Testis (tissue), 3 donors: ENCODE data around the gene KIR3DL1. TPM values are rescaled to one million over a fixed set of nuclear protein-coding genes. Genes with fewer than 3 reads are reported as not detected.
"Not testable (repeated sequence)": the region's sequence is repeated elsewhere in the genome, so short reads cannot be mapped to it uniquely, and the experiment has no call there.

ENCODE experiments used
- DNase-seq: peaks from one replicate; pipeline ENCODE4 v3.0.0-alpha.2; 2019
- H3K27ac ChIP-seq, 2 donors: fragments of 200-600 bp; sonication (generic); one replicate each; pipeline ENCODE4 v1.5.1; 2019
- H3K27me3 ChIP-seq: fragments of 200-600 bp; sonication (generic); one replicate; pipeline ENCODE4 v1.5.1; 2019
- H3K36me3 ChIP-seq: fragments of 200-600 bp; sonication (generic); one replicate; pipeline ENCODE4 v1.5.1; 2017; ENCODE audit warnings: low read depth; ENCODE audit errors: missing control alignments
- H3K4me1 ChIP-seq: fragments of 200-600 bp; sonication (generic); one replicate; pipeline ENCODE4 v1.5.1; 2019
- H3K4me3 ChIP-seq, 2 donors: fragments of 200-600 bp; sonication (generic); one replicate each; pipeline ENCODE4 v1.5.1; 2017 to 2019
- H3K9me3 ChIP-seq: fragments of 200-600 bp; sonication (generic); one replicate; pipeline ENCODE4 v1.5.1; 2017
- POLR2A ChIP-seq: fragments of 450-650 bp; IDR thresholded peaks from one replicate; pipeline ENCODE4 v1.6.1; 2017; ENCODE audit warnings: antibody characterized with exemption, mild to moderate bottlenecking, moderate library complexity
- WGBS, 2 donors: methylation state at CpG; one replicate each; pipeline ENCODE4 v1.1.5; 2018; 5-methylcytosine and 5-hydroxymethylcytosine counted together
- intact Hi-C: fragments of 100-400 bp; cut with DNase I; formaldehyde crosslinking; loops from one replicate; pipeline ENCODE4 v1.15.1; 2023; ENCODE audit warnings: low total_unique reads
- polyA plus RNA-seq: library from polyadenylated mRNA; stranded (reverse); fragments of 350-450 nt; fragmentation: Illumina TruSeq; extraction: RNeasy Lipid Tissue Mini Kit (QIAGEN cat#74804); gene quantifications from one replicate; pipeline ENCODE4 v1.2.3, GENCODE V29; 2014; ENCODE audit warnings: low read depth, low replicate concordance; ENCODE audit not compliant: insufficient read depth
- total RNA-seq, 2 donors: library from RNA; depleted of rRNA; stranded (reverse); fragments of >200 nt; gene quantifications; one replicate each; pipeline ENCODE4 v1.2.3, GENCODE V29; 2016
- TF ChIP-seq, protein P1 (sequence below), 3 experiments: fragments of 450-650 bp in 2 of 3; fragments of 200-600 bp in 1 of 3; sonication (generic) in 1 of 3; IDR thresholded peaks; one replicate each; pipeline ENCODE4 v1.5.1; 2016 to 2019; ENCODE audit warnings: antibody characterized with exemption in 3 of 3, mild to moderate bottlenecking in 2 of 3, moderate library complexity in 1 of 3

KIR3DL1 gene
- total and polyA plus RNA-seq, 3 donors from 2014 or later, result not detected

DNA sequence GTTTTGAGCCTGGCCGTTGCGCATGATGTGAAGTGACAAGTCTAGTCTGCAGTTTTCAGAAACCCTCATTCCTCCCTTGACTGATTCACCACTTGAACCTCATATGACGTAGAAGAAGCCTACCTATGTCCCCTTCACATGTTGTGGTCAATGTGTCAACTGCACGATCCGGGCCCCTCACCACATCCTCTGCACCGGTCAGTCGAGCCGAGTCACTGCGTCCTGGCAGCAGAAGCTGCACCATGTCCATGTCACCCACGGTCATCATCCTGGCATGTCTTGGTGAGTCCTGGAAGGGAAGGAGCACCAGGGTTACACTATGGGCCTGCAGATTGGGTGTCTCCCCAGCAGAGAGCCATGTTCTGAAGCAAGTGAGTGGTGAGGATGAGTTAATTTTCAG lies 12.9 kb upstream of the KIR3DL1 start, which contains the start of gene KIR2DL4:
TSS of gene KIR2DL4 (plus strand) at position 201 of the 400 bp plus-strand sequence. CDS start at position 243, 42 bp downstream.
- 88 to 90% methylated on average over 9 to 10 of the region's 10 CpGs for WGBS, 2 donors
- TF ChIP-seq, protein P1, sequence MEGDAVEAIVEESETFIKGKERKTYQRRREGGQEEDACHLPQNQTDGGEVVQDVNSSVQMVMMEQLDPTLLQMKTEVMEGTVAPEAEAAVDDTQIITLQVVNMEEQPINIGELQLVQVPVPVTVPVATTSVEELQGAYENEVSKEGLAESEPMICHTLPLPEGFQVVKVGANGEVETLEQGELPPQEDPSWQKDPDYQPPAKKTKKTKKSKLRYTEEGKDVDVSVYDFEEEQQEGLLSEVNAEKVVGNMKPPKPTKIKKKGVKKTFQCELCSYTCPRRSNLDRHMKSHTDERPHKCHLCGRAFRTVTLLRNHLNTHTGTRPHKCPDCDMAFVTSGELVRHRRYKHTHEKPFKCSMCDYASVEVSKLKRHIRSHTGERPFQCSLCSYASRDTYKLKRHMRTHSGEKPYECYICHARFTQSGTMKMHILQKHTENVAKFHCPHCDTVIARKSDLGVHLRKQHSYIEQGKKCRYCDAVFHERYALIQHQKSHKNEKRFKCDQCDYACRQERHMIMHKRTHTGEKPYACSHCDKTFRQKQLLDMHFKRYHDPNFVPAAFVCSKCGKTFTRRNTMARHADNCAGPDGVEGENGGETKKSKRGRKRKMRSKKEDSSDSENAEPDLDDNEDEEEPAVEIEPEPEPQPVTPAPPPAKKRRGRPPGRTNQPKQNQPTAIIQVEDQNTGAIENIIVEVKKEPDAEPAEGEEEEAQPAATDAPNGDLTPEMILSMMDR (IDR thresholded peaks at IDR 0.05), result no peak
- TF ChIP-seq POLR2A, result no peak
- no peak for DNase-seq

DNA sequence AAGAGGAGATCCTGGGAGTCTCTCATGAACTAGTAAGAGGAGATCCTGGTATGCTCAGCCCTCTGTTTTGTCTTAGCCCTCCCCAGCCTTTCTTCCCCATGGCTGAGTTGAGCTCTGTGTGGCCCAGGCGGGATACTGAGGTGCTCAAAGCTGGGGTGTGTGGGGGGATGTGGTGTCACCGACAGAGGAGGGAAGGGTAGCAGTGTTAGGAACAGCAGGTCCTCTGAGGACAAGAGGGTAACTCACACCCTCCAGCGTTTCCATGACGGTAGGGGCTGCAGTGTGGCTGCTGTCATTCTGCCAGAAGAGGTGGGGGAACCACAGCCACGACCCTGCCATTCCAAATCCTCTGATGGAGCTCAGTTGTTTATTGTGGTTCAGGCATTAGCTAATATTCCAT lies 12.2 kb upstream of the KIR3DL1 start:
- no peaks in the 10 kb centered on the region for H3K27me3 ChIP-seq
- 46 to 61% methylated on average over 4 to 5 of the region's 5 CpGs for WGBS, 2 donors
- H3K36me3 ChIP-seq, result no peaks in the 10 kb centered on the region
- H3K4me3 ChIP-seq, result no peak overlapping the region
- intact Hi-C loops, result no loop called here
- no peaks in the 10 kb centered on the region for H3K9me3 ChIP-seq
- DNase-seq, result no peak
- H3K27ac ChIP-seq, result no peak overlapping the region
- H3K4me1 ChIP-seq, result no peaks in the 10 kb centered on the region
- TF ChIP-seq POLR2A, result no peak
- TF ChIP-seq, protein P1 (IDR thresholded peaks at IDR 0.05), result no peak

More for the DNA sequence above, 12.9 kb upstream of the KIR3DL1 start, which contains the start of gene KIR2DL4:
- Histone ChIP-seq H3K9me3 (no peaks in the 10 kb centered on the region), H3K27me3 (no peaks in the 10 kb centered on the region), H3K4me3 (no peak within 1 kb of the TSS), H3K27ac (no peak within 1 kb of the TSS), H3K36me3 (no peaks in the 10 kb centered on the region), H3K4me1 (no peaks in the 10 kb centered on the region)
- intact Hi-C loops, result no loop called here

DNA sequence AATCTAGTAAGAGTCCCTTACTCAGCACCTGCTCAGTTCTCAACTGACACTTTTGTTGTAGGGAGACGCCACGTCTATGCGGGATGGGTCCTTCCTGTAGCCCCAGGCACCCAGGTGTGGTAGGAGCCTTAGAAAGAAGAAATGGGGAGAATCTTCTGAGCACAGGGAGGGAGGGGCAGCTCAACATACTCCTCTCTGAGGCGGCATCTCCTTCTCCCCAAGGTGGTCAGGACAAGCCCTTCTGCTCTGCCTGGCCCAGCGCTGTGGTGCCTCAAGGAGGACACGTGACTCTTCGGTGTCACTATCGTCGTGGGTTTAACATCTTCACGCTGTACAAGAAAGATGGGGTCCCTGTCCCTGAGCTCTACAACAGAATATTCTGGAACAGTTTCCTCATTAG lies 11.7 kb upstream of the KIR3DL1 start:
- no peaks in the 10 kb centered on the region for H3K9me3 ChIP-seq
- intact Hi-C loops, result no loop called here
- no peak for DNase-seq
- H3K27me3 ChIP-seq, result no peaks in the 10 kb centered on the region
- TF ChIP-seq, protein P1 (IDR thresholded peaks at IDR 0.05), result no peak
- no peak for TF ChIP-seq POLR2A
- H3K36me3 ChIP-seq, result no peaks in the 10 kb centered on the region
- WGBS, 2 donors, result 89 to 100% methylated on average over 3 to 10 of the region's 10 CpGs
- H3K4me3 ChIP-seq, result no peak overlapping the region
- no peak overlapping the region for H3K27ac ChIP-seq
- no peaks in the 10 kb centered on the region for H3K4me1 ChIP-seq

DNA sequence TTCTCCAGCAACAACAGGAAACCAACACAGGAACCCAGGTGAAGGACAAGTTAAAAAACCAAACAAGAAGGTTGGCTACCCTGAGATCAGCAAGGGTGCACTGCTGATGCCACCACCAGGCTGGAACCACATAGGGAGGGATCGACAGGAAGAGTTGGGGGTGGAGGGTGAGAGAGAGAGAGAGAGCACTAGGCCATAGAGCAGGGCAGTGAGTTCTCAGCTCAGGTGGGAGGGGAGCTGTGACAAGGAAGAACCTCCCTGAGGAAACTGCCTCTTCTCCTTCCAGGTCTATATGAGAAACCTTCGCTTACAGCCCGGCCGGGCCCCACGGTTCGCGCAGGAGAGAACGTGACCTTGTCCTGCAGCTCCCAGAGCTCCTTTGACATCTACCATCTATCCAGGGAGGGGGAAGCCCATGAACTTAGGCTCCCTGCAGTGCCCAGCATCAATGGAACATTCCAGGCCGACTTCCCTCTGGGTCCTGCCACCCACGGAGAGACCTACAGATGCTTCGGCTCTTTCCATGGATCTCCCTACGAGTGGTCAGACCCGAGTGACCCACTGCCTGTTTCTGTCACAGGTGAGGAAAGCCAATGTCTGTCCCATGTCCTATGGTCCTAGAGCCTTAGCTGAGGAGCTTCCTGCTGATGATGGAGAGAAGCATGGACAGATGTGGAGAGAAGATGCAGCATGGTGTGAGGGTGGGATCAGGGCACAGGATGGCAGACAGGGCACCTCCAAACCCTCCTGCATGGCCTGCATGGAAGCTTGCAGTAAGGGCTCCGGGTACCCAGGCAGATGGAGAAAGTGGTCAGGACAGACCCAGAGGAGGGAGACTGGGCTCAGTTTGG lies 10.4 kb upstream of the KIR3DL1 start:
- no peak overlapping the region for H3K27ac ChIP-seq
- intact Hi-C loops, result no loop called here
- DNase-seq, result no peak
- H3K4me1 ChIP-seq, result no peaks in the 10 kb centered on the region
- WGBS, 2 donors, result 83 to 85% methylated on average over 14 of the region's 14 CpGs
- no peaks in the 10 kb centered on the region for H3K36me3 ChIP-seq
- no peak overlapping the region for H3K4me3 ChIP-seq
- no peaks in the 10 kb centered on the region for H3K27me3 ChIP-seq
- H3K9me3 ChIP-seq, result no peaks in the 10 kb centered on the region
- TF ChIP-seq POLR2A, result no peak
- TF ChIP-seq, protein P1 (IDR thresholded peaks at IDR 0.05), result no peak

DNA sequence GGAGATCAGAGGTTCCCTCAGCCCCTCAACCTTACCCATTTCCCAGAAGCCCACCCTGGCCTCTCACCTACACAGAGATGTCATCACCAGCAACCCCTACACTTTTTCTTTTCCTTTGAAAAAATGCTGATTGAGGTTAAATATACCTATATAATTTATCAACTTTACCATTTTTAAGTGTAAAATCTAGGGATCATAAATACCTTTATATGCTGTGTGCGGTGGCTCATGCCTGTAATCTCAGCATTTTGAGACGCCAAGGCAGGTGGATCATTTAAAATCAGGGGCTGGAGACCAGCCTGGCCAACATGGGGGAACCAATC lies 9.8 kb upstream of the KIR3DL1 start:
- no peaks in the 10 kb centered on the region for H3K36me3 ChIP-seq
- H3K9me3 ChIP-seq, result no peaks in the 10 kb centered on the region
- no peaks in the 10 kb centered on the region for H3K27me3 ChIP-seq
- 78 to 86% methylated on average over 2 of the region's 2 CpGs for WGBS, 2 donors
- intact Hi-C loops, result no loop called here
- no peak overlapping the region for H3K4me3 ChIP-seq
- no peak for DNase-seq
- TF ChIP-seq, protein P1 (IDR thresholded peaks at IDR 0.05), result no peak
- TF ChIP-seq POLR2A, result no peak
- H3K4me1 ChIP-seq, result no peaks in the 10 kb centered on the region
- no peak overlapping the region for H3K27ac ChIP-seq

DNA sequence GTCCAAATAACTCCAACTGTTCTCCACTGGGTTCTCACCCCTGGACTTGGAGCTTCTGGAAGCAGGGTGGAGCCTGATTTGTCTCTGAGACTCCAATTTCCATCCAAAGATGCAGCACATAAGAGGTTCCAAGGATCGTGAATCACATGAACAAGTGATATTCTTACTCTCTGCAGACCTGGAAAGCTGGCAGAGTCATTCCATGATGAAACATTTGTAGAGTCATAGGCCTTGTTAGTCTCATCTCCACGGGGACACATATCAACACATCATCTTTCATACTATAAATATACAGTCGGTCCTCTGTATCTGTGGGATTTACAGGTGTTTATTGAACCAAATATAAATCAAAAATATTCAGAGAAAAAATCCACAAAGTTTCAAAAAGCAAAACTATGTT lies 1.7 kb upstream of the KIR3DL1 start:
- H3K4me3 ChIP-seq, intact Hi-C loops, H3K27ac ChIP-seq, DNase-seq, H3K27me3 ChIP-seq, H3K9me3 ChIP-seq, H3K36me3 ChIP-seq, H3K4me1 ChIP-seq: not testable (repeated sequence)
- WGBS, 2 donors, result 61 to 77% methylated on average over 3 of the region's 3 CpGs
